H1 (cell line): Measurements from ENCODE around the gene DIDO1. TPM values are rescaled to one million over a fixed set of nuclear protein-coding genes. Genes with fewer than 3 reads are reported as not detected.

ENCODE experiments used
- CTCF ChIA-PET: fragments of 300-600 bp; sonication (Branson Sonifier 250); formaldehyde crosslinking; loops from one replicate; lab custom pipeline; 2021; ENCODE audit not compliant: partially characterized antibody; lab: Charles Lee
- POLR2A ChIA-PET: fragments of 300-600 bp; sonication (Branson Sonifier 250); formaldehyde crosslinking; loops from one replicate; lab custom pipeline; 2021; ENCODE audit warnings: inconsistent platforms; ENCODE audit not compliant: partially characterized antibody; lab: Charles Lee
- DNase-seq, 2 experiments: peaks; one replicate each; pipeline versions ENCODE4 v3.0.0 to v3.0.0-alpha.2; 2010 to 2022; ENCODE audit warnings: low spot score in 2 of 2, low read depth in 1 of 2, mixed read lengths in 1 of 2
- FAIRE-seq: peaks from 2 replicates; lab custom pipeline; 2011; peaks lifted over from hg19 to GRCh38; lab: Jason Lieb, UNC
- H2AFZ ChIP-seq: 2 replicates; pipeline ENCODE4 v1.8.1; 2012; ENCODE audit warnings: low read length, inconsistent platforms
- H2AK5ac ChIP-seq: 2 replicates; pipeline ENCODE4 v1.6.1; 2013; ENCODE audit warnings: low read depth, low read length
- H2BK120ac ChIP-seq: replicated peaks from 2 replicates; pipeline ENCODE3; 2013; ENCODE audit warnings: low read depth, low read length, inconsistent platforms
- H2BK12ac ChIP-seq: 2 replicates; pipeline ENCODE4 v1.6.1; 2013; ENCODE audit warnings: low read depth, low read length
- H2BK15ac ChIP-seq: 2 replicates; pipeline ENCODE4 v1.6.1; 2013; ENCODE audit warnings: low read length
- H2BK20ac ChIP-seq: 2 replicates; pipeline ENCODE4 v1.6.1; 2013; ENCODE audit warnings: low read length
- H2BK5ac ChIP-seq: 2 replicates; pipeline ENCODE4 v1.6.1; 2013; ENCODE audit warnings: low read depth, low read length
- H3K14ac ChIP-seq: 2 replicates; pipeline ENCODE4 v1.6.1; 2013; ENCODE audit warnings: inconsistent platforms; ENCODE audit not compliant: insufficient read length
- H3K18ac ChIP-seq: 2 replicates; pipeline ENCODE4 v1.6.1; 2013; ENCODE audit warnings: low read length; ENCODE audit errors: extremely low read depth
- H3K23ac ChIP-seq: 2 replicates; pipeline ENCODE4 v1.6.1; 2013; ENCODE audit warnings: inconsistent platforms; ENCODE audit not compliant: insufficient read length
- H3K23me2 ChIP-seq: 2 replicates; pipeline ENCODE4 v1.6.1; 2013; ENCODE audit warnings: low read depth, low read length
- H3K27ac ChIP-seq: 2 replicates; pipeline ENCODE4 v1.6.1; 2011; ENCODE audit warnings: low read depth, low read length, inconsistent platforms
- H3K27me3 ChIP-seq, 4 experiments: replicated peaks in 1 of 4; 1 replicate in 1 of 4; 2 replicates in 3 of 4; pipeline versions ENCODE4 v1.6.1 to v1.8.1; 2011 to 2013; ENCODE audit warnings: low read length in 3 of 4, mild to moderate bottlenecking in 3 of 4, inconsistent platforms in 2 of 4, mixed read lengths in 2 of 4, moderate library complexity in 1 of 4; ENCODE audit not compliant: control insufficient read depth in 3 of 4, insufficient read depth in 3 of 4; ENCODE audit errors: extremely low read depth in 1 of 4
- H3K36me3 ChIP-seq, 4 experiments: 2 replicates each; pipeline versions ENCODE4 v1.6.1 to v1.8.1; 2011 to 2013; ENCODE audit warnings: mild to moderate bottlenecking in 4 of 4, low read length in 3 of 4, moderate library complexity in 2 of 4, control low read depth in 1 of 4, inconsistent platforms in 1 of 4; ENCODE audit not compliant: insufficient read depth in 4 of 4, control insufficient read depth in 2 of 4
- H3K4ac ChIP-seq: replicated peaks from 2 replicates; pipeline ENCODE3; 2013; ENCODE audit warnings: low read length, low read depth, mixed read lengths, inconsistent platforms; ENCODE audit not compliant: insufficient read length
- H3K4me1 ChIP-seq, 4 experiments: replicated peaks in 1 of 4; 1 replicate in 1 of 4; 2 replicates in 3 of 4; pipeline versions ENCODE4 v1.6.1 to v1.8.1; 2011 to 2013; ENCODE audit warnings: low read length in 3 of 4, inconsistent platforms in 2 of 4, mixed read lengths in 1 of 4; ENCODE audit not compliant: insufficient read depth in 4 of 4, control insufficient read depth in 3 of 4
- H3K4me2 ChIP-seq, 2 experiments: 2 replicates each; pipeline versions ENCODE4 v1.6.1 to v1.8.1; 2011 to 2013; ENCODE audit warnings: low read depth in 2 of 2, low read length in 2 of 2, control low read depth in 1 of 2, inconsistent platforms in 1 of 2, mild to moderate bottlenecking in 1 of 2; ENCODE audit not compliant: insufficient read depth in 1 of 2
- H3K4me3 ChIP-seq, 4 experiments: fragments of 200-600, 300-600 bp in 1 of 4; sonication (generic), shearing (Covaris generic), sonication (Bioruptor Twin) in 1 of 4; 2 replicates each; pipeline versions ENCODE4 v1.5.1 to v1.8.1; 2011 to 2016; ENCODE audit warnings: low read length in 4 of 4, low read depth in 3 of 4, control low read depth in 2 of 4, inconsistent platforms in 2 of 4, mild to moderate bottlenecking in 2 of 4, mixed read lengths in 1 of 4, moderate library complexity in 1 of 4; ENCODE audit not compliant: insufficient read depth in 2 of 4; ENCODE audit errors: extremely low read depth in 1 of 4
- H3K56ac ChIP-seq: replicated peaks from 2 replicates; pipeline ENCODE3; 2013; ENCODE audit warnings: low read depth, mild to moderate bottlenecking, mixed read lengths, low read length, inconsistent platforms; ENCODE audit not compliant: insufficient read length
- H3K79me1 ChIP-seq: 2 replicates; pipeline ENCODE4 v1.6.1; 2013; ENCODE audit warnings: low read depth, low read length, control low read depth
- H3K79me2 ChIP-seq, 2 experiments: 2 replicates each; pipeline versions ENCODE4 v1.6.1 to v1.8.1; 2012 to 2013; ENCODE audit warnings: low read length in 2 of 2, mild to moderate bottlenecking in 2 of 2, inconsistent platforms in 1 of 2; ENCODE audit not compliant: insufficient read depth in 2 of 2, control insufficient read depth in 1 of 2
- H3K9ac ChIP-seq, 4 experiments: replicated peaks in 1 of 4; 1 replicate in 1 of 4; 2 replicates in 3 of 4; pipeline versions ENCODE4 v1.6.1 to v1.8.1; 2011 to 2013; ENCODE audit warnings: low read depth in 3 of 4, low read length in 3 of 4, control low read depth in 2 of 4, mild to moderate bottlenecking in 2 of 4, moderate library complexity in 2 of 4, inconsistent platforms in 1 of 4; ENCODE audit errors: extremely low read depth in 1 of 4
- H3K9me3 ChIP-seq, 2 experiments: 2 replicates each; pipeline versions ENCODE4 v1.6.1 to v1.8.1; 2012 to 2013; ENCODE audit warnings: mild to moderate bottlenecking in 2 of 2, moderate library complexity in 2 of 2, control low read depth in 1 of 2, inconsistent platforms in 1 of 2, low read depth in 1 of 2, low read length in 1 of 2, mixed read lengths in 1 of 2; ENCODE audit not compliant: insufficient read depth in 2 of 2
- H4K20me1 ChIP-seq, 2 experiments: replicated peaks in 1 of 2; 2 replicates each; pipeline versions ENCODE3 to v1.8.1; 2011 to 2013; ENCODE audit warnings: inconsistent platforms in 2 of 2, low read length in 2 of 2, mild to moderate bottlenecking in 1 of 2; ENCODE audit not compliant: insufficient read depth in 2 of 2, control insufficient read depth in 1 of 2
- H4K5ac ChIP-seq: 2 replicates; pipeline ENCODE4 v1.6.1; 2013; ENCODE audit warnings: low read length, low read depth, mixed read lengths, inconsistent platforms; ENCODE audit not compliant: insufficient read length
- H4K8ac ChIP-seq: 2 replicates; pipeline ENCODE4 v1.8.0; 2013; ENCODE audit warnings: mild to moderate bottlenecking, moderate library complexity, low read length, inconsistent platforms; ENCODE audit not compliant: insufficient read depth; ENCODE audit errors: extremely low read depth
- H4K91ac ChIP-seq: replicated peaks from 2 replicates; pipeline ENCODE3; 2013; ENCODE audit warnings: low read length, mixed read lengths, inconsistent platforms; ENCODE audit not compliant: insufficient read length
- CTBP2 ChIP-seq: IDR thresholded peaks from 2 replicates; pipeline ENCODE4 v1.7.0; 2011; ENCODE audit warnings: borderline replicate concordance, mild to moderate bottlenecking, moderate library complexity, mixed read lengths, low read length; ENCODE audit not compliant: insufficient read depth, insufficient read length
- KDM4A ChIP-seq: IDR thresholded peaks from one replicate; pipeline ENCODE4 v1.7.1; 2012; ENCODE audit warnings: low read depth, mild to moderate bottlenecking, moderate library complexity, low read length, inconsistent platforms; ENCODE audit not compliant: severe bottlenecking
- PHF8 ChIP-seq: fragments of 200-600 bp; sonication (generic); conservative IDR thresholded peaks from 2 replicates; pipeline ENCODE4 v1.7.1; 2012; ENCODE audit warnings: low read depth, mild to moderate bottlenecking, inconsistent platforms, low read length, moderate library complexity
- SP2 ChIP-seq: IDR thresholded peaks from 2 replicates; pipeline ENCODE4 v1.6.1; 2012; ENCODE audit warnings: mild to moderate bottlenecking, low read length, inconsistent platforms
- TAF1 ChIP-seq: IDR thresholded peaks from 2 replicates; pipeline ENCODE4 v1.6.1; 2011; ENCODE audit warnings: mild to moderate bottlenecking, low read depth, low read length
- WGBS, 2 experiments: shearing (Covaris generic) in 1 of 2; methylation state at CpG; one replicate each; pipeline versions ENCODE4 v1.1.6 to v1.1.7; 2013 to 2015; ENCODE audit warnings: low lambda C conversion rate in 2 of 2, mixed read lengths in 2 of 2, inconsistent platforms in 1 of 2, low coverage in 1 of 2, missing lambda C conversion rate in 1 of 2; ENCODE audit not compliant: insufficient replicate concordance in 2 of 2, insufficient coverage in 1 of 2, insufficient read length in 1 of 2; ENCODE audit errors: extremely low coverage in 1 of 2, missing lambda C conversion rate in 1 of 2; 5-methylcytosine and 5-hydroxymethylcytosine counted together
- polyA plus RNA-seq, 7 experiments: library from polyadenylated mRNA; depleted of rRNA in 3 of 7; stranded (reverse) in 5 of 7; unstranded in 2 of 7; fragments of >200 nt in 5 of 7; fragments of 200-250 nt in 2 of 7; gene quantifications; 1 replicate in 5 of 7; 2 replicates in 1 of 7; 4 replicates in 1 of 7; pipeline versions ENCODE4 v1.2.1 to v1.2.3, GENCODE V29; 2011 to 2013; ENCODE audit warnings: missing spikeins in 2 of 7, mixed read lengths in 2 of 7
- total RNA-seq: library from RNA; stranded (reverse); fragmentation: NEBNext Ultra II Directional; extraction: Animal tissue kit (Norgen Biotek cat#: 25700); gene quantifications from 2 replicates; pipeline ENCODE4 v1.2.1, GENCODE V29; 2021

DIDO1 gene
- total and polyA plus RNA-seq, 2 of the 8 experiments (the other 6 are each of a cell fraction or from before 2014, with no cell fraction given), result 53.6 to 82.8 TPM

DNA sequence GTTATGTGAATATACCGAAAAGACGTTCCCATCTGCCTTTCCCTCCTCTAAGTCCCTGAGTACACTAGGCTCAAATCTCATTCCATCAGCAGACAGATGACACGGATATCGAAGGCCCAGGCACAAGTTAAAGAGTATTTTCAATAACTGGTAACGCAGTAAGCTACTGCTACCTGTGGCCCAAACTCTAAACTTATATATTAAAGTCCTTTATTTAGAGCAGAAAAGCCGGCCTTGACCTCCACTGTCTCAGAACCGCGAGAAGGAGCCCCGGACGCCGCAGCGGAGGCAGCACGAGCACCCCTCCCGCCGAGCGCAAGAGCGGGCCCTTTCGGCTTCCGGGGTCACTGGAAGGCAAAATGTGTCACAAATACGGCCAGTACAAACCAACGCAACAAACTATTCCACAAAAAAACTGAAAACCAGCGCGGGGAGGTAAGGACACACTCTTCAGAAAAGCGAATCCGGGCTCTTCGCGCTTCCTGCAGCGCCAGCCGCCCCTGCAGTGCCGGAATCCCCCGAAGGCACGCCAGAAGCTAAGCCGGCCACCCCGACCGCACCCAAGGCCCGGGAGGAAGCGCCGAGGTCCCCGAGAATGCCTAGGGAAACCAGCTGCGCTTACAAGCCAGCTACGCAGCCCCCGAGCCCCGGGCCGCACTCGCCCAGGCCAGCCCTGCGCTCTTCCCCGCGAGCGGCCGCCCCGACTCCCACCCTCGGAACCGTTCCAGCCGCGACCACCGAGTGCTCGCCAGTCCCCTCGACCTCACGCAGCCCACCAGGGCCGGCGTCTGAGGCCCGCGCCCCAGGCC, 681 bp downstream of the DIDO1 start:
- no peak overlapping the region for H2AK5ac ChIP-seq
- no peak for DNase-seq
- peak overlapping the region; percentile 76 for H3K4ac ChIP-seq
- H3K9ac ChIP-seq, result peak overlapping the region; percentile 87 to 97 (median 90)
- H3K9me3 ChIP-seq, result no peaks in the 10 kb centered on the region
- no peak overlapping the region for H3K14ac ChIP-seq
- no peak overlapping the region for H2BK15ac ChIP-seq
- H2BK120ac ChIP-seq, result no peak overlapping the region
- peaks cover 9 to 36% (median 21%) of the 10 kb centered on the region in 4 experiments for H3K4me1 ChIP-seq
- WGBS, 2 experiments, result 2% methylated on average over 38 of the region's 63 CpGs; no CpG with 5 or more reads in 1 of the 2 experiments
- H2BK5ac ChIP-seq, result peak overlapping the region; percentile 96
- no peak overlapping the region for H3K23ac ChIP-seq
- H3K18ac ChIP-seq, result peak overlapping the region; percentile 62
- H4K91ac ChIP-seq, result peak overlapping the region; percentile 58
- H3K4me3 ChIP-seq, result peak overlapping the region; percentile 76 to 99 (median 94)
- H2AFZ ChIP-seq, result no peak overlapping the region
- no peaks in the 10 kb centered on the region for H3K27me3 ChIP-seq
- TF ChIP-seq TAF1, result 0 out of 2 replicates have a peak, but pooled peaks have one; percentile 15
- no peak for TF ChIP-seq CTBP2
- TF ChIP-seq SP2, result no peak
- TF ChIP-seq KDM4A, result peak; percentile 9
- TF ChIP-seq PHF8, result 0 out of 2 replicates have a peak, but pooled peaks have one; percentile 60
- H3K23me2 ChIP-seq, result peaks cover 28% of the 10 kb centered on the region
- H2BK20ac ChIP-seq, result no peak overlapping the region
- H4K20me1 ChIP-seq, result peaks cover 33 to 34% of the 10 kb centered on the region in 2 experiments
- H3K79me1 ChIP-seq, result peaks cover 5% of the 10 kb centered on the region; the same call in 1 of the 2 replicates
- CTCF ChIA-PET, result interaction anchor here (0.6 to 4.2 kb wide), 6 partner anchors 8 to 23 kb away, joined by 3 to 32 read pairs (median 5); no protein-coding TSS in a partner anchor
- H3K36me3 ChIP-seq, result no peaks in the 10 kb centered on the region
- H4K5ac ChIP-seq, result peak overlapping the region; percentile 57
- H4K8ac ChIP-seq, result peak overlapping the region; percentile 74; the same call in 1 of the 2 replicates
- POLR2A ChIA-PET, result interaction anchor here (1.1 to 20.3 kb wide), 5 partner anchors 13 to 49 kb away, joined by 3 to 363 read pairs (median 81); partner anchors contain the start of gene GID8
- no peak for FAIRE-seq
- H3K56ac ChIP-seq, result peak overlapping the region; percentile 87
- H3K4me2 ChIP-seq, result peak overlapping the region; percentile 83 to 96
- H2BK12ac ChIP-seq, result no peak overlapping the region; the same call in 1 of the 2 replicates
- peaks cover 54 to 84% of the 10 kb centered on the region in 2 experiments for H3K79me2 ChIP-seq
- peak overlapping the region; percentile 86 for H3K27ac ChIP-seq
